HG02852 (cell line): ENCODE data around the gene NR1I3.

Experiments
- ATAC-seq: cut with Tn5 transposase; IDR thresholded peaks from one replicate; pipeline ENCODE4 v1.9.1; 2021; ENCODE audit warnings: mild to moderate bottlenecking, moderate library complexity; ENCODE audit not compliant: unreplicated experiment

Gene NR1I3

DNA sequence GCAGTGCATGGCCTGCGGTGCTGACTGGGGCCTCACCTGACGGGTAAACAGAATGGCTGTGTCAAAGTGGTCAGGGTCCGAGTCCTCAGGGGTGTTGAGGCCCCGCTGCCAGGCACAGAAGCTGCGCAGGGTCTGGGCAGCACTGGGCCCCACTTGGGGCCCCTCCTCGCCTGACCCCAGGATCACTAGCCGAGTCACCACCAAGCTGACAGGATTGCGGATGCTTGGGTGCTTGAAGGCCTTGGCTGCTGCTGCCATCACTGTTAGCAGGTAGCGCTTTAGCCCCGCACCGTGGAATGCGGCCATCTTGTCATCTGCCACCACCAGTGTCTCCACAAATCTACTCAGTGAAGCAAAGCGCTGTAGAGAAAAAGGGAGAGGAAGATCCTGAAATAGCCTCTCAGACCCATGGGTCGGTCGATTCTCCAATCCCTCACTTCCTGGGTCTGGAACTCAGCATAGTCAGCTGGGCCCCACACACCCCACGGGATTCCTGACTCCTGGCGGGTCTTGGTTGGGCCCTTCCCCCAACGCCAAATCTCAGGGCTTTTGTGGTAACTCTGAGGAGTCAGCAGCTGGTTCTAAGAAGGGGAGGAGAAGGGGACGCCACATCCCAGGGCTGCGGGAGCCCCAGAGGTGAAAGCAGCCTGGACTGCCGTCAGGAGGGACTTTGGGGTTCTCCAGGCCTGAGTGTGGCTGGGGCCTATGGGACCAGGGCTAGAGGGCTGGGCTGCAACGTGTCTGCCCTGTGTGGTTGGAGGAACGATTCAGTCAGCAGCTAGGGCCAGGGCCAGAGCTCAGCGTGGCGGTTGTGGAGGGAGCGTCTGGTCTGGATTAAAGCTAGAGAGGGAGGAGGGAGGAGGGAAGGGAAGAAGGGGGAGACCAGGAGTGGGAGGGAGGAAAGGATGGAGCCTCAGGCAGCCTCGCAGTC, 41.2 kb downstream of the NR1I3 start:
- no peak for ATAC-seq

- ATAC-seq = no peak
Measured at GRCh38 chr1:161196111-161196510, 41.9 kb downstream of the NR1I3 start.

- ATAC-seq = no peak
Measured at GRCh38 chr1:161195171-161195570, 42.8 kb downstream of the NR1I3 start.

- ATAC-seq = no peak
Measured at GRCh38 chr1:161193561-161194235, 44.3 kb downstream of the NR1I3 start.

- peak; percentile 69 for ATAC-seq
Measured at GRCh38 chr1:161192476-161193465, 45.2 kb downstream of the NR1I3 start.

DNA sequence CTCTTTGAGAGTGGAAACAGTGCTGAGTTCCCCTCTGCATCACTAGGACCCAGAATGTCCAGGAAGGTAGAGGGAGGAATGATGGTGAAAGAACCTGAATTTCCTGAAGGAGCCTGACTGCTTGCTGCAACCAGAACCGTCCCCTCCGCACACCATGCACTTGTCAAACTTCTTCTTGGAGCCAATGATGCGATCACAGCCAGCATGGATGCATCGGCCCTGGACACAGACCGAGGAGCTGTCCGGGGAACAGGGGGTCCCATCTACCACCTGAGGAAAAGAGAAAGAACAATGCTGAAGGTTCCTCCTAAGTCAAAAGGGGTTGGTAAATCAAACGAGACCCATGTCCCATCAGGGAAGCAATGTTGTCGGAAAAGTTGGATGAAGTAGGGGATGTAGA, 46.0 kb downstream of the NR1I3 start:
- ATAC-seq = no peak

DNA sequence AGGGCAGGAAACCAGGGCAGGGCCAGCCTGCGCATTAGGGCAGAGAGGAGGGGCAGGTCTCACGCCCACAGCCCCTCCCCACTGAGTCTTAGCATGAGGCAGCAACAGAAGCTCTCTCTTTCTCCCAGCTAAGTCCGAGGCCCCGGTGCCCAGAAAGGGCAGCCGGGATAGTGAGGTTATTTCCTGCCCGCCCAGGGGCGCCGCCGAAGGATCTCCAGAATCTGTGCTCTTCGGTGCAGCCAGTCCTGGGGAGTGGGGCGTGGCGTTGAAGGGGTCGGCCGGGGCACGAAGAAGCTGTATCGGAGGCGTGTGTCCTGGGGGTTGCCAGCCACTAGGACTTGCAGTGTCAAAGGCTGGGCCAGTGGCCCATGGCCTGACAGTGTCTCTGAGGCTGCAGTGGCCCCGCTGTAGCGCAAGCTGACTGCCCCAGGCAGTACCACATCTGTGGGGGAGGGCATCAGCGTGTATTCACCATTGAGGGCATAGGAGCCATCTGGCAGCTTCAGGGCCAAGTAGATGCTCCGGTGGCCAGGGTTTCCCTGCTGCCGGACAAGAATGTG, 47.0 kb downstream of the NR1I3 start:
- ATAC-seq = no peak

DNA sequence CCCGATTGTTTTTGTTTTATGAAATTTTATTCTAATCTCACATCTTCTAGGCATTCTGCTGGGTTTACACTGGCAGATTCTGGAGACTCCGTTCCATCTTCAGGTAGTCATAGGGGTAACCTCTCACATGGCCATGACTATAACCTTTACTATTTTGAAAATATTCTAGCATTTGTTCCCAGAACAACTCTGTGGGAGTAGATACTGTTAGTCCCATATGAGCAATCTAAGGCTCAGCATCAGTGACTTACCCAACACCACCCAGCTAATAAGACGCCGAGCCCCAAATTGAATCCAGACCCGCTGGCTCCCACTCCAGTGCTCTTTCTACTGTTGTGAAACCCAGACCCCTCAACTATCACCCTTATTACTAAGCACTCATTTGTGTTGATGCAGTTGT, 49.0 kb downstream of the NR1I3 start:
- ATAC-seq = no peak

GRCh38 chr1:161188381-161188780, 49.6 kb downstream of the NR1I3 start:
- no peak for ATAC-seq

DNA sequence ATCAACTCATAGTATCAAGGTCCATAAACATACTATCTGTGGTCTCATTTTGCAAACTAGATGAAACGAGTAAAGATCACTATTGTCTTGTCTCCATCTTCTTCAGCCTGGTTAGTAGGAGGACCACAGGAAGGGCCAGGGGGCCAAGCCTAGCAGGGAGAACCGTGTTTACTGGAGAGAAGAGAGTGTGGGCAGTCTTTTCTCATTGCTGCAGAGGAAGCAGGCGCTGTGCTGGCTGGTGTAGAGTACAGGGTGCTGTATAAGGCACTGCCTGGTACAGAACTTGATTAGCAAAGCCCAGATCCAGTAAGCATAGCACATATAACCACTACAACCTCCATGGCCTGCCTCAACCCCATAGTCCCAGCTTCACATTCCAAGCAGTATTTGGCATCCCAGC, 50.7 kb downstream of the NR1I3 start:
- ATAC-seq = no peak

DNA sequence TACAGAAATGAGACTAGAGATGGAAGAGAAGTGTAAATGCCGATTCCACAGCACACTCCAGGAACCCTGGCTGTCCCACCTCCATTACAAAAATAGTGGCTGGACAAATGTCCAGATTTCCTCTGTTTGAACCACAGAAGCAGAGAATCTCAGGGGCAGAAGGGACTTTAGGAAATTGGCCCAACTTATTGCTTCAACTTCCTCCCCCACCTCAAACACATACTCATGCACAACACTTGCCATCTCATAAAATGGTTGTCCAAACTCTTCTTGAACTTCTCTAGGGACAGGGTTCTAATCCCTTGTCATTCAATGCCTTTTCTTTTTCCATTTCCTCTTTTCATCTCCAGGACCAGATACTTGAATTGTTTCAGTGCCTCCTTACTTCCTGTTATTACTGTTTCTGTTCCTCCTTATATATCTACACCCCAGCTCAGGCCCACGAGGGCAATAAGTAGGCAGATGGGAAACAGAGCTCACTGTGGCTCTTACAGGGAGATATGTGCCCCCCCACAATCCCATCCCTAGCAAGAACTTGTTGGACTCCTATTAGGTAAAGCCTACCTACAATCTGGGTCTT, 52.2 kb downstream of the NR1I3 start:
- ATAC-seq = peak; percentile 31

GRCh38 chr1:161185282-161185682, 52.7 kb downstream of the NR1I3 start:
- ATAC-seq = peak; percentile 67

- no peak for ATAC-seq
Measured at GRCh38 chr1:161182214-161182613, 55.8 kb downstream of the NR1I3 start.

DNA sequence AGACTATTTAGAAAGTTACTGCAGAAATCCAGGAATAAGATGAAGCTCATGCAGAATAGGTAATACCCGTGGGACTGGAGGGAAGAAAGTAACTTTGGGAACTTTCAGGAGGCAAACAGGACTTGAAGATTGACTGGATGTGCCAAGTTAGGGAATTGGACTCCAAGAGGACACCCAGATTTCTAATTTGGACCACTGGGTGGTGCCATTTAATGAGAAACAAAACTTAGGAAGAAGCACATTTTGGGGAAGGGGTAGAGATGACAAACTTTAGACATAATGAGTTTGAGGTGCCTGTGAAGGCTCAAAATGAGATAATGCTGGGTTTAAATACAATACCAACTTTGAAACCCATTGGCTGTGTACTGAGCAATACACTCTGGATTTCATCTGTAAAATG, 57.4 kb downstream of the NR1I3 start:
- no peak for ATAC-seq

GRCh38 chr1:161179698-161180097, 58.3 kb downstream of the NR1I3 start:
- ATAC-seq = no peak
